ENCODE results near the gene LBX2.

DNA sequence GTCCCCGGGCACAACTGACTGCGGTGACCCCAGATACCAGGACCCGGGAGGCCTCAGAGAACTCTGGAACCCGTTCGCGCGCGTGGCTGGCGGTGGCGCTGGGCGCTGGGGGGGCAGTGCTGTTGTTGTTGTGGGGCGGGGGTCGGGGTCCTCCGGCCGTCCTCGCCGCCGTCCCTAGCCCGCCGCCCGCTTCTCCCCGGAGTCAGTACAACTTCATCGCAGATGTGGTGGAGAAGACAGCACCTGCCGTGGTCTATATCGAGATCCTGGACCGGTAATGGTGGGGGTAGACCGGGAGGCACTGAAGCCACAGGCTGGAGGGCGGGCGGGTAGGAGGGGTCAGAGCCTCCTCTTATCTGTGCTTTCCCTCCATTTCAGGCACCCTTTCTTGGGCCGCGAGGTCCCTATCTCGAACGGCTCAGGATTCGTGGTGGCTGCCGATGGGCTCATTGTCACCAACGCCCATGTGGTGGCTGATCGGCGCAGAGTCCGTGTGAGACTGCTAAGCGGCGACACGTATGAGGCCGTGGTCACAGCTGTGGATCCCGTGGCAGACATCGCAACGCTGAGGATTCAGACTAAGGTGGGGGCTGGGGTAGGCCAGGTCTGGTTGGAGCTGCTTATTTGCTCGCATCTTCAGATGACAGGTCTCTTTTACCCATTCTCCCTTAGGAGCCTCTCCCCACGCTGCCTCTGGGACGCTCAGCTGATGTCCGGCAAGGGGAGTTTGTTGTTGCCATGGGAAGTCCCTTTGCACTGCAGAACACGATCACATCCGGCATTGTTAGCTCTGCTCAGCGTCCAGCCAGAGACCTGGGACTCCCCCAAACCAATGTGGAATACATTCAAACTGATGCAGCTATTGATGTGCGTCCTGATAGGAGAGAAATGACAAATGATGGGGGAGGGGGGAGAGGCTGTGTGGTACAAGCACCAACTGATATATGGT lies 31.1 kb upstream of the LBX2 start:
- TF ChIP-seq, protein P1, sequence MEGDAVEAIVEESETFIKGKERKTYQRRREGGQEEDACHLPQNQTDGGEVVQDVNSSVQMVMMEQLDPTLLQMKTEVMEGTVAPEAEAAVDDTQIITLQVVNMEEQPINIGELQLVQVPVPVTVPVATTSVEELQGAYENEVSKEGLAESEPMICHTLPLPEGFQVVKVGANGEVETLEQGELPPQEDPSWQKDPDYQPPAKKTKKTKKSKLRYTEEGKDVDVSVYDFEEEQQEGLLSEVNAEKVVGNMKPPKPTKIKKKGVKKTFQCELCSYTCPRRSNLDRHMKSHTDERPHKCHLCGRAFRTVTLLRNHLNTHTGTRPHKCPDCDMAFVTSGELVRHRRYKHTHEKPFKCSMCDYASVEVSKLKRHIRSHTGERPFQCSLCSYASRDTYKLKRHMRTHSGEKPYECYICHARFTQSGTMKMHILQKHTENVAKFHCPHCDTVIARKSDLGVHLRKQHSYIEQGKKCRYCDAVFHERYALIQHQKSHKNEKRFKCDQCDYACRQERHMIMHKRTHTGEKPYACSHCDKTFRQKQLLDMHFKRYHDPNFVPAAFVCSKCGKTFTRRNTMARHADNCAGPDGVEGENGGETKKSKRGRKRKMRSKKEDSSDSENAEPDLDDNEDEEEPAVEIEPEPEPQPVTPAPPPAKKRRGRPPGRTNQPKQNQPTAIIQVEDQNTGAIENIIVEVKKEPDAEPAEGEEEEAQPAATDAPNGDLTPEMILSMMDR (conservative IDR thresholded peaks at IDR 0.05; ENCODE audit: low read depth, low read length), result no peak
- TF ChIP-seq EZH2 (IDR thresholded peaks at IDR 0.05; ENCODE audit: borderline replicate concordance, low read depth, low read length, poor library complexity, severe bottlenecking), result no peak
